GM12878 (cell line): Measurements from ENCODE around the gene NFE2L1. TPM values are rescaled to one million over a fixed set of nuclear protein-coding genes. Genes with fewer than 3 reads are reported as not detected.
A peak's percentile ranks its signal among the peaks of the same experiment; 100 is the strongest.

ENCODE experiments used
- CBFB ChIP-seq: IDR thresholded peaks from 2 replicates; pipeline ENCODE4 v1.6.1; 2016; ENCODE audit warnings: antibody characterized with exemption, low read depth
- CEBPB ChIP-seq, 2 experiments: fragments of 150-350 bp in 1 of 2; IDR thresholded peaks; 2 replicates each; pipeline ENCODE4 v1.6.1; 2012 to 2014; ENCODE audit warnings: low read depth in 2 of 2, low read length in 2 of 2, borderline replicate concordance in 1 of 2, inconsistent platforms in 1 of 2
- EGR1 ChIP-seq, 2 experiments: IDR thresholded peaks; 1 replicate in 1 of 2; 2 replicates in 1 of 2; pipeline ENCODE4 v1.6.1; 2011 to 2012; ENCODE audit warnings: low read depth in 2 of 2, low read length in 2 of 2, borderline replicate concordance in 1 of 2, mild to moderate bottlenecking in 1 of 2, moderate library complexity in 1 of 2
- ESRRA ChIP-seq: IDR thresholded peaks from 2 replicates; pipeline ENCODE4 v1.6.1; 2012; ENCODE audit warnings: mild to moderate bottlenecking, low read length, improper control_type of control experiment
- EZH2 ChIP-seq: IDR thresholded peaks from 2 replicates; pipeline ENCODE4 v1.6.1; 2012; ENCODE audit warnings: low read depth, mild to moderate bottlenecking, control low read depth, inconsistent platforms, low read length, borderline replicate concordance; ENCODE audit not compliant: control insufficient read depth
- KLF5 ChIP-seq: fragments of 450-650 bp; IDR thresholded peaks from 2 replicates; pipeline ENCODE4 v1.6.1; 2014; ENCODE audit warnings: mild to moderate bottlenecking; ENCODE audit not compliant: partially characterized antibody
- MTA3 ChIP-seq: IDR thresholded peaks from 2 replicates; pipeline ENCODE4 v1.6.1; 2012; ENCODE audit warnings: low read length, inconsistent platforms, borderline replicate concordance
- MXI1 ChIP-seq: fragments of 150-350 bp; IDR thresholded peaks from 2 replicates; pipeline ENCODE4 v1.6.1; 2011; ENCODE audit warnings: low read depth, mild to moderate bottlenecking, inconsistent platforms, low read length, improper control_type of control experiment
- NR2C2 ChIP-seq: IDR thresholded peaks from 2 replicates; pipeline ENCODE4 v1.6.1; 2011; ENCODE audit warnings: borderline replicate concordance, low read depth; ENCODE audit not compliant: control insufficient read depth, insufficient read length
- POLR2AphosphoS2 ChIP-seq: IDR thresholded peaks from 2 replicates; pipeline ENCODE4 v1.6.1; 2011; ENCODE audit warnings: low read depth, mild to moderate bottlenecking, low read length, improper control_type of control experiment, moderate library complexity
- RAD21 ChIP-seq: IDR thresholded peaks from 2 replicates; pipeline ENCODE4 v1.6.1; 2011; ENCODE audit warnings: mild to moderate bottlenecking, low read depth, low read length, moderate library complexity; ENCODE audit not compliant: insufficient read depth
- TAF1 ChIP-seq: IDR thresholded peaks from 2 replicates; pipeline ENCODE4 v1.6.1; 2011; ENCODE audit warnings: mild to moderate bottlenecking, low read depth, low read length, borderline replicate concordance
- TARDBP ChIP-seq: IDR thresholded peaks from 2 replicates; pipeline ENCODE4 v1.6.1; 2016; ENCODE audit warnings: borderline replicate concordance
- YBX1 ChIP-seq: fragments of 450-650 bp; IDR thresholded peaks from 2 replicates; pipeline ENCODE4 v1.6.1; 2016; ENCODE audit warnings: antibody characterized with exemption
- ZSCAN29 ChIP-seq: fragments of 450-650 bp; IDR thresholded peaks from 2 replicates; pipeline ENCODE4 v1.6.1; 2017; ENCODE audit warnings: mild to moderate bottlenecking, moderate library complexity
- polyA plus RNA-seq, 11 experiments: library from polyadenylated mRNA; depleted of rRNA in 4 of 11; unstranded in 6 of 11; stranded (reverse) in 5 of 11; fragments of >200 nt; fragmentation: Nextera tagmentation in 4 of 11; fragmentation: Illumina TruSeq in 1 of 11; extraction: Ambion mirVana in 4 of 11; extraction: Trizol in 1 of 11; gene quantifications; 1 replicate in 1 of 11; 2 replicates in 10 of 11; pipeline versions ENCODE4 v1.2.1 to v1.2.3, GENCODE V29; 2011 to 2016; ENCODE audit warnings: inconsistent platforms in 2 of 11, missing spikeins in 2 of 11, low read depth in 1 of 11
- total RNA-seq, 4 experiments: library from RNA; depleted of rRNA in 3 of 4; stranded (reverse); fragments of >200 nt in 3 of 4; fragmentation: Illumina TruSeq in 1 of 4; extraction: Trizol in 1 of 4; gene quantifications; 2 replicates each; pipeline versions ENCODE4 v1.2.1 to v1.2.3, GENCODE V29; 2013 to 2021
- TF ChIP-seq, protein P1 (sequence below): IDR thresholded peaks from 2 replicates; pipeline ENCODE4 v1.6.1; 2011; ENCODE audit warnings: mild to moderate bottlenecking, low read depth, low read length, moderate library complexity; ENCODE audit not compliant: insufficient replicate concordance
- TF ChIP-seq, protein P2 (sequence below): fragments of 450-650 bp; formaldehyde crosslinking; IDR thresholded peaks from 2 replicates; pipeline ENCODE4 v1.5.0; 2022; ENCODE audit warnings: mild to moderate bottlenecking, missing genetic modification characterization
- TF ChIP-seq, protein P3 (sequence below), 3 experiments: IDR thresholded peaks in 2 of 3; conservative IDR thresholded peaks in 1 of 3; 2 replicates each; pipeline ENCODE4 v1.5.1; 2011; ENCODE audit warnings: low read depth in 3 of 3, low read length in 3 of 3, mild to moderate bottlenecking in 3 of 3, control low read depth in 2 of 3, moderate library complexity in 2 of 3, inconsistent platforms in 1 of 3, mixed read lengths in 1 of 3; ENCODE audit not compliant: control insufficient read depth in 2 of 3, insufficient read depth in 1 of 3; ENCODE audit errors: extremely low read depth in 1 of 3
- TF ChIP-seq, protein P4 (sequence below): IDR thresholded peaks from 2 replicates; pipeline ENCODE4 v1.6.1; 2012; ENCODE audit warnings: low read depth, low read length, improper control_type of control experiment
- TF ChIP-seq, protein P5 (sequence below): IDR thresholded peaks from 2 replicates; pipeline ENCODE4 v1.6.1; 2012; ENCODE audit warnings: low read length, inconsistent platforms

NFE2L1 gene
- total and polyA plus RNA-seq, 10 of the 15 experiments (the other 5 are each of a cell fraction or from before 2014, with no cell fraction given), result 3.8 to 104 (median 26.4) TPM

DNA sequence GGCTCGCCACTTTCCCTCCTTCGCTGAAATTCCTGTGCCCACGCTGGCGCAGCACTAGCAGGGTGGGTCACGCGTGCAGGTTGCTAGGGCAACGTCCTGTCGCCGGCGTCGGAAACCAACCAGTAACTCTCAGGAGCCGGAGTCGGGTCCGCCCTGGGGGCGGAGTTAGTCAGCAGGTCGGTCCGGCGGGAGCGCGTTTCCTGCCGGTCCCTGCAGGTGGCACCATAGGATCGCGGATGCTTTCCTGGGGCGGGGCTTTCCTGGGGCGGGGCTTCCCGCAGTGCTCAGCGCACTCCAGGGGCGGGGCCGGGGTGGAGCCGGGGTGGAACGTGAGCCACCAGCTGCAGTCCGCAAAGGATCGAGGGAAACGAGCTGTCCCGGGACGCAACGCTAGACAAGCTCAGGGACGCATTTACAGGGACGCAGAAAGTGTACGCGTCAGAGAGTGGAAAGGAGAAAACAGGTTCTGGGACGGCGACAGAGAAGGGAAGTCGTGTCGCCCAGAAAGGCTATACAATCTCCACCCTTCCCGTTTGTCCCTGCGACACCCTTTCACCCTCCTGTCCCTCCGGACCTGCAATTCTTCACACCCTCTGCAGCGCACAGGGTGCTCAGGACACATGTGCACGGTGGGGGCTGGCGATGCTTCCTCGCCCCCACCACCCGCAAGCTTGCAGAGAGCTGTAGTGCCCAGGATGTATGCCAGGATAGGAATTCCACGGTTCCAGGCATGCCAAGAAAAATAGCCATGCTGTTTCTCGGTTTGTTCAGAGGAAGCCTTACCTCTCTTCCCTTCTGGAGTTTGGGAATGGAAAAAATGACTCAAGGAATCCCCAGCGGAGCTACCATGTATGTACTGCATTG is 22.9 kb upstream of the NFE2L1 start (continued):
- TF ChIP-seq, protein P1, sequence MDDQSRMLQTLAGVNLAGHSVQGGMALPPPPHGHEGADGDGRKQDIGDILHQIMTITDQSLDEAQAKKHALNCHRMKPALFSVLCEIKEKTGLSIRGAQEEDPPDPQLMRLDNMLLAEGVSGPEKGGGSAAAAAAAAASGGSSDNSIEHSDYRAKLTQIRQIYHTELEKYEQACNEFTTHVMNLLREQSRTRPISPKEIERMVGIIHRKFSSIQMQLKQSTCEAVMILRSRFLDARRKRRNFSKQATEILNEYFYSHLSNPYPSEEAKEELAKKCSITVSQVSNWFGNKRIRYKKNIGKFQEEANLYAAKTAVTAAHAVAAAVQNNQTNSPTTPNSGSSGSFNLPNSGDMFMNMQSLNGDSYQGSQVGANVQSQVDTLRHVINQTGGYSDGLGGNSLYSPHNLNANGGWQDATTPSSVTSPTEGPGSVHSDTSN, result peak; percentile 80
- TF ChIP-seq TARDBP, result no peak
- TF ChIP-seq, protein P2, sequence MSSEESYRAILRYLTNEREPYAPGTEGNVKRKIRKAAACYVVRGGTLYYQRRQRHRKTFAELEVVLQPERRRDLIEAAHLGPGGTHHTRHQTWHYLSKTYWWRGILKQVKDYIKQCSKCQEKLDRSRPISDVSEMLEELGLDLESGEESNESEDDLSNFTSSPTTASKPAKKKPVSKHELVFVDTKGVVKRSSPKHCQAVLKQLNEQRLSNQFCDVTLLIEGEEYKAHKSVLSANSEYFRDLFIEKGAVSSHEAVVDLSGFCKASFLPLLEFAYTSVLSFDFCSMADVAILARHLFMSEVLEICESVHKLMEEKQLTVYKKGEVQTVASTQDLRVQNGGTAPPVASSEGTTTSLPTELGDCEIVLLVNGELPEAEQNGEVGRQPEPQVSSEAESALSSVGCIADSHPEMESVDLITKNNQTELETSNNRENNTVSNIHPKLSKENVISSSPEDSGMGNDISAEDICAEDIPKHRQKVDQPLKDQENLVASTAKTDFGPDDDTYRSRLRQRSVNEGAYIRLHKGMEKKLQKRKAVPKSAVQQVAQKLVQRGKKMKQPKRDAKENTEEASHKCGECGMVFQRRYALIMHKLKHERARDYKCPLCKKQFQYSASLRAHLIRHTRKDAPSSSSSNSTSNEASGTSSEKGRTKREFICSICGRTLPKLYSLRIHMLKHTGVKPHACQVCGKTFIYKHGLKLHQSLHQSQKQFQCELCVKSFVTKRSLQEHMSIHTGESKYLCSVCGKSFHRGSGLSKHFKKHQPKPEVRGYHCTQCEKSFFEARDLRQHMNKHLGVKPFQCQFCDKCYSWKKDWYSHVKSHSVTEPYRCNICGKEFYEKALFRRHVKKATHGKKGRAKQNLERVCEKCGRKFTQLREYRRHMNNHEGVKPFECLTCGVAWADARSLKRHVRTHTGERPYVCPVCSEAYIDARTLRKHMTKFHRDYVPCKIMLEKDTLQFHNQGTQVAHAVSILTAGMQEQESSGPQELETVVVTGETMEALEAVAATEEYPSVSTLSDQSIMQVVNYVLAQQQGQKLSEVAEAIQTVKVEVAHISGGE (CRISPR knock-in tag), result no peak
- TF ChIP-seq KLF5, result no peak
- no peak for TF ChIP-seq TAF1
- TF ChIP-seq ZSCAN29, result no peak
- no peak for TF ChIP-seq EGR1 (IDR thresholded peaks at IDR 0.05; ENCODE audit: borderline replicate concordance in 1 of 2, low read depth in 2 of 2, low read length in 2 of 2)
- no peak for TF ChIP-seq ESRRA
- no peak for TF ChIP-seq CEBPB (IDR thresholded peaks at IDR 0.05; ENCODE audit: borderline replicate concordance in 1 of 2, low read depth in 2 of 2, low read length in 2 of 2)
- TF ChIP-seq MXI1, result peak; percentile 99
- TF ChIP-seq, protein P3, sequence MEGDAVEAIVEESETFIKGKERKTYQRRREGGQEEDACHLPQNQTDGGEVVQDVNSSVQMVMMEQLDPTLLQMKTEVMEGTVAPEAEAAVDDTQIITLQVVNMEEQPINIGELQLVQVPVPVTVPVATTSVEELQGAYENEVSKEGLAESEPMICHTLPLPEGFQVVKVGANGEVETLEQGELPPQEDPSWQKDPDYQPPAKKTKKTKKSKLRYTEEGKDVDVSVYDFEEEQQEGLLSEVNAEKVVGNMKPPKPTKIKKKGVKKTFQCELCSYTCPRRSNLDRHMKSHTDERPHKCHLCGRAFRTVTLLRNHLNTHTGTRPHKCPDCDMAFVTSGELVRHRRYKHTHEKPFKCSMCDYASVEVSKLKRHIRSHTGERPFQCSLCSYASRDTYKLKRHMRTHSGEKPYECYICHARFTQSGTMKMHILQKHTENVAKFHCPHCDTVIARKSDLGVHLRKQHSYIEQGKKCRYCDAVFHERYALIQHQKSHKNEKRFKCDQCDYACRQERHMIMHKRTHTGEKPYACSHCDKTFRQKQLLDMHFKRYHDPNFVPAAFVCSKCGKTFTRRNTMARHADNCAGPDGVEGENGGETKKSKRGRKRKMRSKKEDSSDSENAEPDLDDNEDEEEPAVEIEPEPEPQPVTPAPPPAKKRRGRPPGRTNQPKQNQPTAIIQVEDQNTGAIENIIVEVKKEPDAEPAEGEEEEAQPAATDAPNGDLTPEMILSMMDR (IDR thresholded peaks at IDR 0.05 in 2 of 3, conservative IDR thresholded peaks at IDR 0.05 in 1 of 3; ENCODE audit: control insufficient read depth in 2 of 3, extremely low read depth in 1 of 3, insufficient read depth in 1 of 3, low read depth in 3 of 3, low read length in 3 of 3), result peak; percentile 85 to 98 (median 89)
- no peak for TF ChIP-seq NR2C2
- no peak for TF ChIP-seq EZH2
- TF ChIP-seq, protein P4, sequence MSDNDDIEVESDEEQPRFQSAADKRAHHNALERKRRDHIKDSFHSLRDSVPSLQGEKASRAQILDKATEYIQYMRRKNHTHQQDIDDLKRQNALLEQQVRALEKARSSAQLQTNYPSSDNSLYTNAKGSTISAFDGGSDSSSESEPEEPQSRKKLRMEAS, result peak; percentile 88
- TF ChIP-seq RAD21, result peak; percentile 88
- no peak for TF ChIP-seq POLR2AphosphoS2
- TF ChIP-seq MTA3, result no peak
- no peak for TF ChIP-seq YBX1
- no peak for TF ChIP-seq CBFB
- TF ChIP-seq, protein P5, sequence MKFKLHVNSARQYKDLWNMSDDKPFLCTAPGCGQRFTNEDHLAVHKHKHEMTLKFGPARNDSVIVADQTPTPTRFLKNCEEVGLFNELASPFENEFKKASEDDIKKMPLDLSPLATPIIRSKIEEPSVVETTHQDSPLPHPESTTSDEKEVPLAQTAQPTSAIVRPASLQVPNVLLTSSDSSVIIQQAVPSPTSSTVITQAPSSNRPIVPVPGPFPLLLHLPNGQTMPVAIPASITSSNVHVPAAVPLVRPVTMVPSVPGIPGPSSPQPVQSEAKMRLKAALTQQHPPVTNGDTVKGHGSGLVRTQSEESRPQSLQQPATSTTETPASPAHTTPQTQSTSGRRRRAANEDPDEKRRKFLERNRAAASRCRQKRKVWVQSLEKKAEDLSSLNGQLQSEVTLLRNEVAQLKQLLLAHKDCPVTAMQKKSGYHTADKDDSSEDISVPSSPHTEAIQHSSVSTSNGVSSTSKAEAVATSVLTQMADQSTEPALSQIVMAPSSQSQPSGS, result no peak
